HG02885 (cell line): ENCODE results near the gene MRPS35.
A peak's percentile ranks its signal among the peaks of the same experiment; 100 is the strongest.

Source experiments
- ATAC-seq: cut with Tn5 transposase; IDR thresholded peaks from one replicate; pipeline ENCODE4 v1.9.1; 2021; ENCODE audit warnings: mild to moderate bottlenecking; ENCODE audit not compliant: unreplicated experiment, poor library complexity

Gene MRPS35

DNA sequence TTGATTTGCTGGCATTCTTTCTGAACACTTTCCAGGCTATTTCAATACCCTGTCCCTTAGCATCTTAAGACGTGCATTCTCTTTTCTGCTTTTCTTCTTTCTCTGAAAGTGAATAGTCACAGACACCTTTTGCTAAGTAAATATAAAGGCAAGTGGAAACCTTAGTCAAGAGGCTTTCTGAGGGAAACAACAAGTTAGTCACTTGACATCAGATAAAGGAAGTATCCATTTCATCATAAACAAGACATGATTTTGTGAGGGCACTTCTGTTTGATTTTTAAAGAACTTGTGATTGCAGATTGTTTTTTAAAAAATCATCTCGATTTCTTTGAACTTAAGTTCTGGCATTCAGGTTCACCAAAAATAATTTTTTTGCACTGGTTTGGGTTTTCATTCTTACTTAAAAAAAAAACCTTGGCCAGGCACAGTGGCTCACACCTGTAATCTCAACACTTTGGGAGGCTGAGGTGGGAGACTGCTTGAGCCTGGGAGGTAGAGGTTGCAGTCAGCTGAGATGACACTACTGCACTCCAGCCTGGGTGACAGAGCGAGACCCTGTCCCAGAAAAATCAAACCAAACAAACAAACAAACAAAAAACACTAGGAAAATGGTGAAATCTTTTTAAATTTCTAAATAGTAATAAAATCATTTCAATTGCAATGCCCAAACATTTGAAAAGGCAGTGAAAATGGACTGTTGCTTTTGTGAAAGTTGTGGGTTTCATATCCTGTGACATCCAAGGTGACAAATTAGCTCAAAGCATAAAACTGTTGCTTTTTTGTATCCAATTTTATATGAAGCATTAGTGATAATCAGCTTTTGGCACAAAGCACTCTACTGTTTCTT, 61.1 kb downstream of the MRPS35 start:
- no peak for ATAC-seq

DNA sequence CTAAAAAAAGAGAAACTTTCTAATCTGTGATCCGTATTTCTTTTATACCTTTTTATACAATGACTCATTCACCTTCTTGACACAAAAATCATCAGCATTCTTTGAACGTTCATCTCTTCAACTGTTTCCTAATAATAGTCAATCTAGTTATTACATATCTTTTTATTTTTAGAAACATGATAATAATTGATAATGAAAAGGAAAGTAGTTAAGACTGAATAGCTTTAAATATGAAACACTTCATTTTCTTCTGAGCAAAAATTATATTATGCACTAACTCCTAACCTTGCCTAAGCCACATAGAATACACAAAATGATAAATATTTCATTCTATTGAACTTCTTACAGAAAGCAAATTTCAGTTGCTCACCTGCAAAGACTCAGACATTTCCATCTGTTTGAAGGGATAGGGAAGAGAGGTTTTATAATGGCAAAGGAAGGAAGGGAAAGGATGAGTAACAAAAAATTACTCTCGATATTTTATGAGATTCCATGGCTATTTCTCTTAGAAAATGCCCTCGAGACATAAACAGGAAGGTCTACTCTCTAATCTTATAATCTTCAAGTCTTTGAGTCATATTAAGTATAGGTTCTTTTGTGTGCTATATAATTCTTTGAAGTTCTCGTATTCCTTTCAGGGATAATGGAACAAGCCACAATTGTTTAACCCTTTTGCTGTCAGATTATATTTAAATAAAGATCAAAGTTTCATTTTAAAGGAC, 61.9 kb downstream of the MRPS35 start:
- ATAC-seq: no peak

DNA sequence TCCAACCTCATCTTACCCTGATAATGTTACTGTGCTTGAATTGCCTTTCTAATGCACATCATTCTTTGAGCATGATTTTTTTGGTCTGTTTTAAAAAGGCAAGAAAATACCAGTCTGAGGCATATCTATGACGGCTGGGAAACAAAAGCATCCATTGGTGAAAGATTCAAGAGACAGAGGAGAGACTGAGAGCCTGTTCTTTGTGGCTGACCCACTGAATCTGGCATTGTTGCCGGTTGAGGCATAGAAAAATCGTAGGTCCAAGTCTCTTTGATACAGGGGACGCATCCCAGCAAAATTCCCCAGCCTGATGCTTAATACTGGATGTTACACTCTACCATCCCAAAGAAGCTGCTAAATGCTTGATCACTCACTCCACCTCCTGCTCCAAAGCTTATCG, 66.5 kb downstream of the MRPS35 start:
- no peak for ATAC-seq

DNA sequence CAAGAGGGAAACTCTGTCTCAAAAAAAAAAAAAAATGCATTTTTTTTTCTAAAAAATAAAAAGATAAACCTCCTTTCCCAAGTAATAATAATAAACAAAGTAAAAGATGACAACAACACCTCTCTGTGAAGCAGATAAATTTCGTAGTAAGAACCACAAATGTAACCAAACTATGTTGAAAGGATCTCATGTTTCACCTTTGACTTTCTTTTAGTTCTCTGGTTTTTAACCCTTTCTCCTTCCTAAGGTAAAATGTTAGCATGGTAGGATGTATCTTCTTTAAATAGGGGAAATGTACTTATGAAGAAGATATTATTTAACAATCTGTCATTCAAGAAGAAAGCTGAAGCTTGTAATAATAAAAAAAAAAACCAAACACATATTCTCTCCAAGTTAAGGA, 67.6 kb downstream of the MRPS35 start:
- ATAC-seq: no peak

DNA sequence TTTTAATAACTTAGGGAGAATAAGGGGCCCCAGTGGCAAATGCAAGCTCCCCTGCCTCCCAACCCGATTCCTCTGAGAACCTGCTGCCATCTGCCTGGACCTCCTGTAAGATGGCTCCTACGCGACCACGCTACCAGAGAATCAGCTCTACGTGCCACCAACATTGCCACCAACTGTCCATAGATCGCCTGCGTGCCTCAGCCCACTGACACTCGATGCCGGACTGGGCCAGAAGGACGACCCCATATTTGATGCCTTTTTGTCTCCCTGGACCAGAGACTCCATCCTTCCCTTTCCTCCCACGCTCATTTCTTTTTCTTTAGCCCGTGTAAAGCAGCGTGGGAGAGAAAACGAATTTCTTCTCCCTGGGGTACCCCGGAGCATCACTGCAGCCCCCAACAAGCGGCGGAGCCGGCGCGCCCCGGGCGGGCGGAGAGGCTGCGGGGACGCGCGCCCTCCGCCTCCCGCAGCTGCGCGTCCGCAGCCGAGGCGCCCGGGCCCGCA, 68.8 kb downstream of the MRPS35 start:
- ATAC-seq: peak; percentile 28

DNA sequence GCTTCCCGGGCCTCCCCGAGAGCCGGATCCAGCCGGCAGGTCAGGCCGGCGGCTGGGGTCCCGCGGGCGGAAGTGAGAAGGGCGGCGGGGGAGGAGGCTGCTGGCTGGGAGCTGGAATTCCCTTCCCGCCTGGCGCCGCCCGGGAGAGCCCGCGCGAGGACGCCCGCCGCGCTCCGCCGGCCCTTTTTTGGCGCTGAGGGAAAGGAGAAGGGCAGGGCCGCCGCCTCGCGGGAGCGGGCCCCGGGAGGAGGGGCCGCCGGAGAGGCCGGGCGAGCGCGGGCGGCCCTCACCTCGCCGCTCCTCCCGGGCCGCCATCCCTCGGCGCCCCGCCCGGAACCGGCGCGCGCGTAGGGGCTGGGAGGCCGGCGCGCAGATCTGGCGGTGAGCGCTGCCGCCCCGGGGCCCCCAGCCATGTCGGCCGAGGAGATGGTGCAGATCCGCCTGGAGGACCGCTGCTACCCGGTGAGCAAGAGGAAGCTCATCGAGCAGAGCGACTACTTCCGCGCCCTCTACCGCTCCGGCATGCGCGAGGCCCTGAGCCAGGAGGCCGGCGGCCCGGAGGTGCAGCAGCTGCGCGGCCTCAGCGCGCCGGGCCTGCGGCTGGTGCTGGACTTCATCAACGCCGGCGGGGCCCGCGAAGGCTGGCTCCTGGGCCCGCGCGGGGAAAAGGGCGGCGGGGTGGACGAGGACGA, 69.4 kb downstream of the MRPS35 start, which contains the start of the genes KLHL42 and MANSC4:
Gene KLHL42, plus strand, starts transcription at position 314 of the 692 bp plus-strand sequence. Its CDS starts 98 bp downstream, at position 412.
Gene MANSC4, minus strand, starts transcription at position 317 of the 692 bp plus-strand sequence. CDS start 8,960 bp downstream, outside the sequence.
- ATAC-seq: peak; percentile 74

DNA sequence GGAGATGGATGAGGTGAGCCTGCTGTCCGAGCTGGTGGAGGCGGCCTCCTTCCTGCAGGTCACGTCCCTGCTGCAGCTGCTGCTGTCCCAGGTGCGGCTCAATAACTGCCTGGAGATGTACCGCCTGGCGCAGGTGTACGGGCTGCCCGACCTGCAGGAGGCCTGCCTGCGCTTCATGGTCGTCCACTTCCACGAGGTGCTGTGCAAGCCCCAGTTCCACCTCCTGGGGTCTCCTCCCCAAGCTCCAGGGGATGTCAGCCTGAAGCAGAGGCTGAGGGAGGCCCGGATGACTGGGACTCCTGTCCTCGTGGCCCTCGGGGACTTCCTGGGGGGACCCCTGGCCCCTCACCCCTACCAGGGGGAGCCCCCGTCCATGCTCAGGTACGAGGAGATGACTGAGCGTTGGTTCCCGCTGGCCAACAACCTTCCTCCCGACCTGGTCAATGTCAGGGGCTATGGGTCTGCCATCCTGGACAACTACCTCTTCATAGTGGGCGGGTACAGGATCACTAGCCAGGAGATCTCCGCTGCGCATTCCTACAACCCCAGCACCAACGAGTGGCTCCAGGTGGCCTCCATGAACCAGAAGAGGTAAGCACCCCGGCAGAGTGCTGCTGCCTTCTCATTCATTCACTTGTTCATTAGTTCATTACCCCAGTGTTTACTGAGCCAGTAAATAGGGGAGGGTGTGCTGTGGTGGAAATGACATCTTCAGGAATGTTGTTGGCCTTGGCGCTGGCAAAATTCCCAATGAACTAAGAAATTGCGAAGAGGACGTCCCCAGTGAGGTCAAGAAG, 70.2 kb downstream of the MRPS35 start:
- ATAC-seq: peak; percentile 35

DNA sequence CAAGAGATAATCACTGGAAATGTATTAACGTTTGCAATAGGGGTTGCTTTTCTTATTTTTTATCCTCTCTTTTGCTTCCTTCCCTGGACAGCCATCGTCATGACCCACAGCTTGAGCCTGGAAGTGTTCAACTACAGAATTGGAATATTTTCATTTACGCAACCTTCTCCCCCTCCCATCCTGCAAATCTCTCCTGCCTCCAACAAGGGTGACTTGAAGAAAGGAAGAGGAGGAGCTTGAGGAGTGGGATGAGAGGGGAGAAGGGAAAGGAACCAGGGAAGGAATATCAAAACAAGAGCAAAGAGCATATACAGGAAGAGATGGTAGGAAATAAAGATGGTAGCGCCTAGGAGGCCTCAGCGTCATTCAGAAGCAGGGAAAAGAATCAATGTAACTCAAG, 71.0 kb downstream of the MRPS35 start:
- no peak for ATAC-seq

DNA sequence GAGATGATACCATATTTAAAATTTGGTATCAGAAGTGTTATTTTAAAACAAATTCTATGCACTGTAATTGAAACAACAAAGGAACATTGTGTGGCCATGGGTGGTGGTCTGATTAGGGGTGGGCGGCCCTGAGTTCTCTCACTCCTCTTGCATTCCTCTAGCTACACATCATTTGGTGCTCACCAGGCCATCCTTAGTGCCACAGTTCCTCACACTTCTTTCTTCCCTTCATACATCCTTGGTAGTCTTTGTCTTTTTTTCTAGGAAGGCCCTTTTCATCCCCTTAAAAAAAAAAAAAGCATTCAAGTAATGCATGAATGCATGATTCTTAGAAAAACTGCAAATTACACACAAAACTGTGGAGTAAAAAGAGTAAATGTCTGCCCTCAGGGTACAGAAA, 71.8 kb downstream of the MRPS35 start:
- ATAC-seq: no peak

DNA sequence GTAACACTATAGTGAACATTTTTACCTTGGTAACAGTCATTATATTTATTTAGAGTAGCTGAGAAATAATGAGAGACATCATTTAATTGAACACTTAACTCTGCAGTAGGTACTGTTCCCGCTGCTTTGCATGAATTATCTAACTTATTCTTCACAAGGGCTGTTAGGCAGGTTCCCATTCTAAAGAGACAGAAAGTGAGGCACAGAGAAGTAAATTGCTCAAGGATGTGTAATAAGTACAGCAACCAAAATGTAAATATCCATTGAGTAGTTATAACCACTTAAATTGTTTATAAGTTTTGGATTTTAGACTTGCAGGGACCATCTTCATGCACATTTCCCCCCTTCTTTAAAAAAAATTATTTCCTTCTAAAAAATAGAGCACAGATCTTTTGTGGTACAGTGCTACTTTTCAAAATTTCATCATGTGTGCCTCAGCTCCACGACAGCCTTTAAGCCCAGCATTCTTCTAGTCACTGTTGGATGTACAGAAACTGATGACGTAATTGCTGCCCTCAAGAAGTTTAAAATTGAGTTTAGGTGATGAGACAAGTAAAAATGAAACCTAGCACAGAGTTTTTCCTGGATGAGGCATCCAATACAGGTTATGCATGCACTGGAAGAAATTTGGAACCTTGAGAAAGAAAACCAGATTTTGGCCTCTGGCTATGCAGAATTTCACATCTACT, 75.4 kb downstream of the MRPS35 start:
- ATAC-seq: peak; percentile 50

DNA sequence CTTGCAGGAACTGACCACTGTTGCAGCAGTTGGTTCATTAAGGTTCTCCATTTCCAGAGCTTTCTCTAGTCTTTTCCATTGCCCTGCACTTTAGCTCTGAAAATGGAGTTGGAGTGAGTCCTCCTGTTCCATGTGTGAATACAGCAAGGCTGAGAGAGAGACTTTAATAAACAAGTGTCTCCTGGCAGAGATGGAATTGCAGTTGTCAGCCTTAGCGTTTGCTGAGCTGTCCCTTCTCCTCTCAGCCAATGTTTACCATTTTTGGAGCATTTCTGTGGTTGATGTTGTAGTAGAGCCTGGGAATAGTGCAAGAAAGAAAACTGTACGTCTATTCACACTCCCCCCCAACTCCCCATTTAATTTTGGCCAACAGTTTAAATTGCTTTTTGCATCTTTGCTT, 76.9 kb downstream of the MRPS35 start:
- no peak for ATAC-seq

DNA sequence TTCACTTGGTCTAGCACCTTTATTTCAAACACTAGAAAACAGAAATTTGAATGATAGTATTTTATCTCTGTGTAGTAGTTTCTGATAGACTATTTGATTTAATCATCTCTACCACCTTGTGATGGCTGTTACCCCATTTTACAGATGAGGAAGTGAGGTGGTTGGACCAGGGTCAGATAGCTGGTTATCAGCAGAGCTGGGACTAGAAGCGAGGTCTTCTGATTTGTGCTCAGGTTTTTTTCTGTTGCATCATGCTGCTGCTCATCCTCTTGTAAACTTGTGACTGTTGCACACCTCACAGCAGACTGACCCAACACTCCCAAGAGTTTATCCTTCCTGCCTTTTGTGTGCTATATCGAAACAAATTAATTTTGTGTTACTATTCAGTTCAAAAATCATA, 79.5 kb downstream of the MRPS35 start:
- ATAC-seq: no peak

DNA sequence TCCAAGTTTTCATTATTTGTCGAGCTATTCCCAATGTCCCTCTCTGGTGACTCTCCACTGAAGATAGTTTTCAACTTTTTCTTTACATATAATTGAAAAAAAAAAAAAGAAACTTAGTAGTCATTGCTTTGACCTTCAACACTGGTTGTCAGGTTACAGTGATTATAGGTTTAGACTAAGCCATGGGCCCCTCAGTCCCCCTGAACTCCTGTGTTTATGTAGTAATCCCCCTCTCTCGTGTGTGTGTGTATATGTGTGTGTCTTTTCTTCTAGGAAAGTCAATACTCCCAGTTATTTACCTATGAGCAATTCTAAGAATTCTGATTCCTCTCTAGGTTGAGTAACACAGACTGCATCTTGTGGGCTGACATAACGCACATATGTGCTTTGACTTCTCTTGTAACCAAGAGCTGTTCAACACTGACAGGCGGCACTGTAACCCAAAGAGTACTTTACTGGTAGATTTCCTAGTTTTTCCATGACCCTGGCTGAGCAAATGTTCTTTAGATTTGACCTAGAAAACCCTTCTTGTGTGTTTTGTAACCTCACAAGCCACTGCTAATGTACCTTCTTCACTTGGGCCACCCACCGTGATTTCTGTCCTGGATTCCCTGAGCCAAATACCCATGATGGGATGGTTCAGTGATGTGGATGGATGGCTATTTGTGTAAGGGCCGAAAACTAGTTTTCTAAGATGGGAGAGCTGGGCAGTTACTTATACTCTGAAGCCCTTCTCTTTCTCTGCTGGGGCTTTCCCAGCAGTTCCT, 84.4 kb downstream of the MRPS35 start:
- no peak for ATAC-seq

DNA sequence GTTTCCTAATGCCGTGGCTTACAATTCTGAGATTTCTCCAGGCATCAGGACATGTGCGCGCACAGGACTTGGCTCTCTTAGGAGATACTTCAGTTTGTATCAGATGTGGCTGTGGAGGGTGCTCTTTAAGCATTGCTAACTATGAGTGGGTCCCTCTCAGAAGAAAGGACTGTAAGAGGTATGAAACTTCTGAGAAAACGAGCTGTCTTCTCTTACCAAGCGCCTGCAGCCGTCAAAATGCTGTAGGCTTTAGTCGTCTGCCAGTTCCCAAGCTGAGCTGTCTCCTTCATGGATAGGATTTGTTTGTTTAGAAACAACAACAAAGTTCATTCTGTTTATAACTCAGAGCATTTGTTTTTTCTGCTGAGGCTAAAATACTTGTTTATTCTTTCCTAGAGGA, 85.5 kb downstream of the MRPS35 start:
- ATAC-seq: no peak

DNA sequence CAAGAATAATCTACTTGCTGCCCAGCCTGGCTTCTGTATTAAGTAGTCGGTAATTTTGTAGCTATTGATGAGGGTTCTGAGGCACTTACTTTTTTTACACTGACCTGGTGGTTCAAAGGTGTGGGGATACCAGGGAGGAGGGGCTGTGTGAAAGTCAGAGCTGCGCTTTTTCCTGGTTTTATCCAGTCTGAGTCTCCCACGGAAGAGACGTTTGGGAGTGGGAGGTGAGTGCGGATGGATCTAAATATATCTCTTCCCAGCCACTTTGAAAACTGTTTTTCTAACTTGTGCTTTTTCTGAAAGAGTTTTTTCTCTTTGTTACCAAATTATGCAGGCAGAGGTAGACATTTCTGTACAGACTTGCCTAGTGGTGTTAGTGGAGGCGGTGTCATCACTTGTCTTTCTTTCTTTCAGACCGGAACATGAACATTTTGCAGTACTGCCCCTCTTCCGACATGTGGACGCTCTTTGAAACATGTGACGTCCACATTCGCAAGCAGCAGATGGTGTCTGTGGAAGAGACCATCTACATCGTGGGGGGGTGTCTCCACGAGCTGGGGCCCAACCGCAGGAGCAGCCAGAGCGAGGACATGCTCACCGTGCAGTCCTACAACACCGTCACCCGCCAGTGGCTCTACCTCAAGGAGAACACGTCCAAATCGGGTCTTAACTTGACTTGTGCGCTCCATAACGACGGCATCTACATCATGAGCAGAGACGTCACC, 86.8 kb downstream of the MRPS35 start:
- ATAC-seq: no peak

DNA sequence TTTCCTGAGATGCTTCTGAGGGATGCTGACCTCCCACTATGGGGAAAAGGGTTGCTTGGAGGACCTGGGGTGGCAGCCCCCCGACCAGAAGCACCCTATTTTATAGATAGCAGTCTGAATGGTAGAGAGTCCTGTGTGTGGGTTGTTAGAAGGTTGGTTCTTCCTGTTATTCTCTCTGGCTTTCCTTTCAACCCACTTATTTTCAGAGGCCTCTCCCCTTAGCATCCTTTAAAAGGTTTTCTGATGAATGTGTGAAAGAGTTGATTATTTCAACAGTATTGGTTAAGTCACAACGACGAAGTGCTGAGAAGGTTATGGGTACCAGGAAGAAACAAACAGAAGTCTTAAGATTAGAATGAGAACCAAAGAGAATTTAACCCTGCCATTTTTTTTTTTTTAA, 90.2 kb downstream of the MRPS35 start:
- no peak for ATAC-seq

DNA sequence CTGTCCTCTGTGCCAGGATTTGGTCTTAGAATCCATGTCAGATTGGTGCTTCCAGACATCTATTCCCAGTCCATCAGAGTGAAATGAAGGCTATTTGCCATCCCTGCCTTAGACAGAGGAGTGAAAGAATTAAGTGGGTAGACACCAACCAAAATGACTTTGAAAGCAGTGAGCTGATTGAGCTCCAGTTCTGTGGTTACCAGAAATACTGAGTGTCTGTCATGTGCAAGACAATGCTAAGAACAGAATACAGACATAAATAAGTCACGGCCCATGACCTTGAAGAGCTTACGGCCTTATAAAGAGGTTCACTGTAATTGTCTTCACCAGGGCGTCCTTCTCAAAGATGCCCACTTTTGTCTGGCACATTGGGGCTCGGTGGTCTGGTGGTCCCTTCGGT, 91.0 kb downstream of the MRPS35 start:
- ATAC-seq: no peak

DNA sequence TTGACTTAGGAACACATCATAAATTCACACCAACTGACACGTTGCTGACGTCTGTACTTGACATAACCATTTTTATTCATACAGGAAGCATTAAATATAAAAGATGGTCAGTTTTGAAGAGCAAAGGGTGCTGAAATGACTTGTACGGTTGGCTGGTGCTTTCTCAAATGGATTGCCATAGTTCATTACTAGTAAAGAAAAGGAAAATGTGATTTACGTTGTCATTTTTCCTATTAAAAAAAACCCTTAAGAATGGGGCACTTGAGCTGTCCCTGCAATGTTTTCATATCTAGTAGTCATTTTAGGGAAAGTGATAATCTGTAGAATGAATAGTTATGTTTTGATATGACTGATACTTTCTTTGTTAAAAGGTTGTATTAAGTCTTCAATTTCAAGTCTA, 91.9 kb downstream of the MRPS35 start:
- no peak for ATAC-seq
